ENCODE data around the gene GPS1. TPM values are rescaled to one million over a fixed set of nuclear protein-coding genes. Genes with fewer than 3 reads are reported as not detected.
A peak's percentile ranks its signal among the peaks of the same experiment; 100 is the strongest.

Gene GPS1
- total and polyA plus RNA-seq, 2 donors (not counting 1 experiment from before 2014, with no cell fraction given) = 80.5 to 124 TPM

- Histone ChIP-seq H3K36me3 (replicated peaks in 1 of 2; ENCODE audit: control extremely low read depth in 1 of 2, control insufficient read depth in 1 of 2, extremely low read depth in 1 of 2, insufficient read depth in 2 of 2, low read length in 1 of 2) (no peaks in the 10 kb centered on the region), H3K4me1 (ENCODE audit: control insufficient read depth in 2 of 2, insufficient read depth in 2 of 2, low read length in 2 of 2) (peaks cover 18 to 25% of the 10 kb centered on the region in 2 donors), H3K4me3 (ENCODE audit: control extremely low read depth in 1 of 5, extremely low read depth in 1 of 5, insufficient read depth in 1 of 5, low read depth in 2 of 5, low read length in 4 of 5) (peak overlapping the region; percentile 53 to 80 (median 60)), H3K27me3 (replicated peaks in 1 of 4; ENCODE audit: control extremely low read depth in 1 of 4, control insufficient read depth in 3 of 4, insufficient read depth in 4 of 4, low read length in 3 of 4) (no peaks in the 10 kb centered on the region), H3K9ac (ENCODE audit: low read length) (peak overlapping the region; percentile 76), H2AFZ (ENCODE audit: insufficient read depth, low read depth, low read length, poor library complexity, severe bottlenecking) (peak overlapping the region; percentile 88), H3K79me2 (ENCODE audit: control insufficient read depth, insufficient read depth, low read length) (peaks cover 16% of the 10 kb centered on the region), H3K4me2 (replicated peaks; ENCODE audit: low read depth, low read length, poor library complexity, severe bottlenecking) (peak overlapping the region; percentile 89), H3K9me3 (ENCODE audit: control extremely low read depth in 1 of 3, control insufficient read depth in 2 of 3, insufficient read depth in 1 of 3, low read length in 2 of 3) (peaks cover 0 to 4% (median 0%) of the 10 kb centered on the region in 3 donors), H4K20me1 (ENCODE audit: control insufficient read depth, insufficient read depth, low read length, poor library complexity, severe bottlenecking) (no peaks in the 10 kb centered on the region), H3K27ac (ENCODE audit: low read length in 2 of 2) (peak overlapping the region; percentile 75 to 79)
- POLR2A ChIA-PET = interaction anchor here (0.7 to 1.7 kb wide), 4 partner anchors 10 to 100 kb away, joined by 3 to 12 read pairs (median 4); partner anchors contain the start of gene DCXR
- WGBS (ENCODE audit: insufficient coverage) = 15% methylated on average over 24 of the region's 24 CpGs
- peak; percentile 96 for ATAC-seq (ENCODE audit: low read depth)
- Mint-ChIP-seq H3K4me3 (peak overlapping the region; percentile 94), H3K4me1 (peaks cover 21% of the 10 kb centered on the region), H3K27ac (peak overlapping the region; percentile 98), H3K27me3 (no peaks in the 10 kb centered on the region), H3K9me3 (ENCODE audit: insufficient read depth) (no peaks in the 10 kb centered on the region)
- TF ChIP-seq EZH2 (IDR thresholded peaks at IDR 0.05; ENCODE audit: borderline replicate concordance, insufficient read depth, low read depth, low read length, poor library complexity, severe bottlenecking) = no peak
- peak; percentile 34 for TF ChIP-seq CTCF (IDR thresholded peaks at IDR 0.05)
- CTCF ChIA-PET = interaction anchor here (0.6 to 1.6 kb wide), 7 partner anchors 8 to 147 kb away, joined by 3 to 6 read pairs (median 3); partner anchors contain the start of genes DUS1L and FASN
- peak; percentile 76 for DNase-seq
- intact Hi-C loops (cut with micrococcal nuclease) = loop anchor here (1.0 to 2.0 kb wide), 2 partner anchors 8 to 49 kb away; partner anchors contain the start of gene FASN
These were observed 54.4 kb downstream of the GPS1 start for GRCh38 chr17:82105882-82106687.
